GM19324 (cell line): ENCODE data around the gene ZCCHC7.

ENCODE experiments used
- ATAC-seq: cut with Tn5 transposase; IDR thresholded peaks from one replicate; pipeline ENCODE4 v1.9.1; 2021; ENCODE audit warnings: mild to moderate bottlenecking, moderate library complexity; ENCODE audit not compliant: unreplicated experiment, low FRiP score

The ZCCHC7 gene

GRCh38 chr9:37327553-37327952 lies 207.2 kb downstream of the ZCCHC7 start:
- ATAC-seq, result no peak

GRCh38 chr9:37328556-37329227 lies 208.3 kb downstream of the ZCCHC7 start:
- no peak for ATAC-seq

- ATAC-seq, result no peak
These were observed 209.2 kb downstream of the ZCCHC7 start for GRCh38 chr9:37329576-37329975.

GRCh38 chr9:37331871-37332270 lies 211.5 kb downstream of the ZCCHC7 start:
- ATAC-seq, result no peak

GRCh38 chr9:37332578-37332977 lies 212.2 kb downstream of the ZCCHC7 start:
- ATAC-seq, result no peak

- no peak for ATAC-seq
These were observed 212.9 kb downstream of the ZCCHC7 start for GRCh38 chr9:37333288-37333687.

- no peak for ATAC-seq
These were observed 214.9 kb downstream of the ZCCHC7 start for GRCh38 chr9:37335238-37335637.

- ATAC-seq, result no peak
These were observed 215.8 kb downstream of the ZCCHC7 start for GRCh38 chr9:37336150-37336549.

GRCh38 chr9:37337301-37337890 lies 217.0 kb downstream of the ZCCHC7 start:
- no peak for ATAC-seq

GRCh38 chr9:37338218-37338617 lies 217.8 kb downstream of the ZCCHC7 start:
- no peak for ATAC-seq

GRCh38 chr9:37339923-37340322 lies 219.5 kb downstream of the ZCCHC7 start:
- no peak for ATAC-seq

- ATAC-seq, result no peak
These were observed 220.6 kb downstream of the ZCCHC7 start for GRCh38 chr9:37340961-37341360.

GRCh38 chr9:37341704-37342103 lies 221.3 kb downstream of the ZCCHC7 start:
- ATAC-seq, result no peak

GRCh38 chr9:37342493-37342892 lies 222.1 kb downstream of the ZCCHC7 start:
- ATAC-seq, result no peak

- no peak for ATAC-seq
These were observed 222.5 kb downstream of the ZCCHC7 start for GRCh38 chr9:37342895-37343294.

GRCh38 chr9:37343724-37344123 lies 223.3 kb downstream of the ZCCHC7 start:
- no peak for ATAC-seq

- no peak for ATAC-seq
These were observed 224.7 kb downstream of the ZCCHC7 start for GRCh38 chr9:37345038-37345437.

- ATAC-seq, result no peak
These were observed 228.5 kb downstream of the ZCCHC7 start for GRCh38 chr9:37348917-37349316.

- ATAC-seq, result no peak
These were observed 230.3 kb downstream of the ZCCHC7 start for GRCh38 chr9:37350486-37351190.

GRCh38 chr9:37353791-37354190 lies 233.4 kb downstream of the ZCCHC7 start:
- ATAC-seq, result no peak

- ATAC-seq, result no peak
These were observed 242.1 kb downstream of the ZCCHC7 start for GRCh38 chr9:37362430-37362829.

GRCh38 chr9:37363124-37363523 lies 242.8 kb downstream of the ZCCHC7 start:
- no peak for ATAC-seq
